ENCODE results near the gene FBXW8. TPM values are rescaled to one million over a fixed set of nuclear protein-coding genes. Genes with fewer than 3 reads are reported as not detected.

The FBXW8 gene, protein sequence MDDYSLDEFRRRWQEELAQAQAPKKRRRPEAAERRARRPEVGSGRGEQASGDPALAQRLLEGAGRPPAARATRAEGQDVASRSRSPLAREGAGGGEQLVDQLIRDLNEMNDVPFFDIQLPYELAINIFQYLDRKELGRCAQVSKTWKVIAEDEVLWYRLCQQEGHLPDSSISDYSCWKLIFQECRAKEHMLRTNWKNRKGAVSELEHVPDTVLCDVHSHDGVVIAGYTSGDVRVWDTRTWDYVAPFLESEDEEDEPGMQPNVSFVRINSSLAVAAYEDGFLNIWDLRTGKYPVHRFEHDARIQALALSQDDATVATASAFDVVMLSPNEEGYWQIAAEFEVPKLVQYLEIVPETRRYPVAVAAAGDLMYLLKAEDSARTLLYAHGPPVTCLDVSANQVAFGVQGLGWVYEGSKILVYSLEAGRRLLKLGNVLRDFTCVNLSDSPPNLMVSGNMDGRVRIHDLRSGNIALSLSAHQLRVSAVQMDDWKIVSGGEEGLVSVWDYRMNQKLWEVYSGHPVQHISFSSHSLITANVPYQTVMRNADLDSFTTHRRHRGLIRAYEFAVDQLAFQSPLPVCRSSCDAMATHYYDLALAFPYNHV
- 34.8 TPM in 2 replicates for total RNA-seq (2014; rRNA removed; shearing (Covaris generic); ENCODE audit: low replicate concordance)

DNA sequence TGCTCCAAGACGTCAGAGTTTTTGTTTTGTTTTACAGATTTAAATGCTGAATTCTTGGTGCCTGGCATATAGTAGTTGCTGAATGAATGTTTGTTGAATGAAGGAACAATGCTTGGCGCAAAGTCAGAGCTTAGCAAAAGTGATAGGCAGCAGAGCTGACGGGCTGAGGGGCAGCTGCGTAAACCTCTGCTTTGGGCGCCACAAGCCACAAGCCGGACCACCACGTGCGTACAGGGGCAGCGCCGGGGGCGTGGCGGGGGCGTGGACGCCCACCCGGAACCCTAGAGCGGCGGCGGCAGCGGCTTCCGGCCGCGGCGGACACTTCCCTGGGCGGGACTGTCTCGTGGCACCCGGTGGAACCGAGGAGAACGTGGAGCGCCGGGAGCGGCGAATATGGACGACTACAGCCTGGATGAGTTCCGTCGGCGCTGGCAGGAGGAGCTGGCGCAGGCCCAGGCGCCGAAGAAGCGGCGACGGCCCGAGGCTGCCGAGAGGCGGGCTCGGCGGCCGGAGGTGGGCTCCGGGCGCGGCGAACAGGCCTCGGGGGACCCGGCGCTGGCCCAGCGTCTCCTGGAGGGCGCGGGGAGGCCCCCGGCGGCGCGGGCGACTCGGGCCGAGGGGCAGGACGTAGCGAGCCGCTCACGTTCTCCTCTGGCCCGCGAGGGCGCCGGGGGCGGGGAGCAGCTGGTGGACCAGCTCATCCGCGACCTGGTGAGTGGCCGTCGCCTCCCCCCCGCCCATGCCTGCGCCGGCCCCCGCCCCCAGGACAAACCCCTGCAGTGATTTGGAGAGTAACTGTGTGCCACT, at the start of gene FBXW8:
FBXW8 (plus strand) TSS at position 306 of the 807 bp plus-strand sequence; CDS start at position 394, 88 bp downstream.
- Histone ChIP-seq H3K27ac (ENCODE audit: low read length) (peak within 1 kb of the TSS; percentile 69), H3K9me2 (replicated peaks; ENCODE audit: insufficient read depth, low read length) (no peaks in the 10 kb centered on the region), H3K4me2 (ENCODE audit: low read depth, low read length, poor library complexity, severe bottlenecking) (peak within 1 kb of the TSS; percentile 87), H3K9ac (ENCODE audit: low read length) (peak within 1 kb of the TSS; percentile 98), H3K27me3 (ENCODE audit: low read length) (no peaks in the 10 kb centered on the region), H3K4me1 (ENCODE audit: low read length) (peaks cover 29% of the 10 kb centered on the region), H3K36me3 (ENCODE audit: insufficient read depth, low read length) (peaks cover 7% of the 10 kb centered on the region; the same call in 1 of the 2 replicates), H3K79me2 (ENCODE audit: low read length) (peaks cover 55% of the 10 kb centered on the region), H3K4me3 (ENCODE audit: low read length) (peak within 1 kb of the TSS; percentile 98), H4K20me1 (ENCODE audit: insufficient read depth, low read depth, low read length) (no peaks in the 10 kb centered on the region), H2AFZ (ENCODE audit: low read length) (peak within 1 kb of the TSS; percentile 93), H3K9me3 (ENCODE audit: low read length) (no peaks in the 10 kb centered on the region)
- DNase-seq = peak; percentile 94

DNA sequence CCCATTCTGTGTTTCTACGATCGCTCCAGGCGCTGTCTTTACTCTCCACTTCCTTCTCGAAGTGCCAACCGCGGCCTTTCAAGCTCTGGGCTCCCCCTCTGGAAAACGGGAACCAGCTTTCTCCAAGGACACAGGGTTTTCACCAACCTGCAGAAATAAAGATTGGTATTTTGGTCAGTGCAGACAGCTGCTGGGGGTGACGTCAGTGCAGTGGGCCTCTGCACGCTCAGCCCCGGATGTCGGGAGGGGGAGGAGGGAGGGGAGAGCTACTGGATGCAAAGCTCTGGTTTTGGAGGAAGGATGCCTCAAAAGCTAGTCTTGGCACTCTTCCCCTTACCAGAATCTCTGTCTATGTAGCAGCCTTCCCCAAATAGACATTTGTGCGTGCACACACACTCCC, 49.4 kb upstream of the FBXW8 start:
- Histone ChIP-seq H3K79me2 (ENCODE audit: low read length) (no peaks in the 10 kb centered on the region), H3K9me2 (replicated peaks; ENCODE audit: insufficient read depth, low read length) (no peaks in the 10 kb centered on the region), H3K27me3 (ENCODE audit: low read length) (no peaks in the 10 kb centered on the region), H3K4me2 (ENCODE audit: low read depth, low read length, poor library complexity, severe bottlenecking) (peak overlapping the region; percentile 77), H3K9ac (ENCODE audit: low read length) (peak overlapping the region; percentile 26), H4K20me1 (ENCODE audit: insufficient read depth, low read depth, low read length) (no peaks in the 10 kb centered on the region), H3K4me3 (ENCODE audit: low read length) (peak overlapping the region; percentile 54), H3K36me3 (ENCODE audit: insufficient read depth, low read length) (no peaks in the 10 kb centered on the region), H3K27ac (ENCODE audit: low read length) (0 out of 2 replicates have a peak overlapping the region, but pooled peaks have one; percentile 12), H3K9me3 (ENCODE audit: low read length) (no peaks in the 10 kb centered on the region), H2AFZ (ENCODE audit: low read length) (no peak overlapping the region), H3K4me1 (ENCODE audit: low read length) (peaks cover 53% of the 10 kb centered on the region)
- DNase-seq = peak; percentile 95

DNA sequence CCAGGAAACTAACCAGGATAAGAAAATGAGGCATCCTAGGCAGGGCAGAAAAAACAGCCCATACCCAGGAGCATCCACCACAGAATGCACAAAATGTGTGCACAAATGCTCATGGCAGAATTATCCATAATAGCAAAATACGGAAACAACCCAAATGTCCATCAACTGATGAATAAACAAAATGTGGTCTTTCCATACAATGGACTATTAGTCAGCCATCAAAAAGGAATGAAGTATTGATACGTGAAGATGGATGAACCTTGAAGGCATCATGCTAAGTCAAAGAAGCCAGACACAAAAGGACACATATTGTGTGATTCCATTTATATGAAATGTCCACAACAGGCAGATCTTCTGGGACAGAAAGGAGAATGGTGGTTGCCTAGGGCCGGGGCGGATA, 48.6 kb upstream of the FBXW8 start:
- Histone ChIP-seq H3K36me3 (ENCODE audit: insufficient read depth, low read length) (no peaks in the 10 kb centered on the region), H3K79me2 (ENCODE audit: low read length) (no peaks in the 10 kb centered on the region), H3K4me1 (ENCODE audit: low read length) (peaks cover 50% of the 10 kb centered on the region), H3K4me2 (ENCODE audit: low read depth, low read length, poor library complexity, severe bottlenecking) (peak overlapping the region; percentile 77), H3K9me2 (replicated peaks; ENCODE audit: insufficient read depth, low read length) (no peaks in the 10 kb centered on the region), H3K9ac (ENCODE audit: low read length) (no peak overlapping the region), H3K27ac (ENCODE audit: low read length) (no peak overlapping the region), H3K4me3 (ENCODE audit: low read length) (peak overlapping the region; percentile 54; the same call in 1 of the 2 replicates), H4K20me1 (ENCODE audit: insufficient read depth, low read depth, low read length) (no peaks in the 10 kb centered on the region), H3K9me3 (ENCODE audit: low read length) (no peaks in the 10 kb centered on the region), H2AFZ (ENCODE audit: low read length) (no peak overlapping the region), H3K27me3 (ENCODE audit: low read length) (no peaks in the 10 kb centered on the region)
- no peak for DNase-seq

DNA sequence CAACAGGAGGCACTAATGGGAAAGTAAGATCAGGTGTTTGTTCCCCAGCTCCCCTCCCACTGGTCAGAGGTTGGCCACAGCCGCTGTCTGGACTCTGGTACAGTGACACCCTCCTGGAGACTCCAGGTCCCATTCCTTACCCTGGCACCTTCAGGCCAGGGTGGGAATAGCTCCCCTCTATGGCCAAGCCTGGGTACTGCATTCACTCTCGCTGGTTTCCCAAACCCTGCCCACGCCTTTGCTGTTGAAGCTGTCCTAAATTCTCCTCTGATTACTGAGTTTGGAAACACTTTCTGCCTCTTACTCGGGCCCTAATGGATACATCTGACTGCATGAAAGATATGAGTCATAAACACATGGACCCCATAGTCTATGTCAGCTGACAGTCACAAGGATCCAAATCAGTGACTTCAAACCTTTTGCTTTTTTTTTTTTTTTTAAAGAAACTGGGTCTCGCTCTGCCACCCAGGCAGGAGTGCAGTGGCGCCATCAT, 47.4 kb upstream of the FBXW8 start:
- Histone ChIP-seq H3K36me3 (ENCODE audit: insufficient read depth, low read length) (no peaks in the 10 kb centered on the region), H3K27me3 (ENCODE audit: low read length) (no peaks in the 10 kb centered on the region), H3K9me2 (replicated peaks; ENCODE audit: insufficient read depth, low read length) (no peaks in the 10 kb centered on the region), H3K4me3 (ENCODE audit: low read length) (no peak overlapping the region), H3K4me2 (ENCODE audit: low read depth, low read length, poor library complexity, severe bottlenecking) (no peak overlapping the region), H3K4me1 (ENCODE audit: low read length) (peaks cover 38% of the 10 kb centered on the region), H3K79me2 (ENCODE audit: low read length) (no peaks in the 10 kb centered on the region), H4K20me1 (ENCODE audit: insufficient read depth, low read depth, low read length) (no peaks in the 10 kb centered on the region), H2AFZ (ENCODE audit: low read length) (no peak overlapping the region), H3K9me3 (ENCODE audit: low read length) (no peaks in the 10 kb centered on the region), H3K27ac (ENCODE audit: low read length) (no peak overlapping the region), H3K9ac (ENCODE audit: low read length) (no peak overlapping the region)
- DNase-seq = peak; percentile 81

DNA sequence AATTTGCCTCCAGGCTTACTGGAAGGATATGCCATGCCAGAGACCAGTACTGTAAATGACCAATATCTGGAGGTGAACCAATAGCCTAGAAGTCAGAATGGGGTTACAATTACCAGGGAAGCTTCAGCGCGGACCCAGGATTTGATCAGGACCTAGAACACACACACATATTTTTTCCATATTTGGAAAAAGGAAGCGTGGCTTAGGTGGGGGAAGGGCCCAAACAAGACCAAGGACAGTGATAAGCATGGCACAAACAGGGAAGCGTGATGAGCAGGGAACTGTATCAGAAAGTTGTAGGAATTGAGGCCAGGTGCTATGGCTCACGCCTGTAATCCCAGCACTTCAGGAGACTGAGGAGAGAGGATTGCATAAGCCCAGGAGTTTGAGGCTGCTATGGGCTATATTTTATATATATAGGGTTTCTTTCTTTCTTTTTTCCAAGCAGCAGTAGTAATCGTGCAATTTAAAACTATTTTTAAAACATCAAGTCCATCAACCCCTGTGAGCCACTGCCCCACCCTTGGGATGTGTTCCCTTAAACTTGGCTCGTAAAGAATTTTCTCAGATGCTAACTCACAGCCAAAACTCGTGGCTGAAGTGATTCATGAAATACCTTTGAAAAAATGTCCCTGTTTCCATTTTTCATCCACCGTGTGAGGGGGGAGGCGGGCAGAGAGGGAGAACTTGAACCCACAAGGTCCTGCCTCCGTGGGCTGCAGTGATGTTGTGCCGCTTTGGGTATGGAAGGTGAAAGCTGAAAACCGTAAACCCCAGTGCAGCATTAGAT, 46.2 kb upstream of the FBXW8 start:
- no peaks in the 10 kb centered on the region for H3K9me3 ChIP-seq (ENCODE audit: low read length)
- DNase-seq = no peak
- H3K9ac ChIP-seq (ENCODE audit: low read length) = no peak overlapping the region
- no peaks in the 10 kb centered on the region for H3K79me2 ChIP-seq (ENCODE audit: low read length)
- no peak overlapping the region for H2AFZ ChIP-seq (ENCODE audit: low read length)
- H4K20me1 ChIP-seq (ENCODE audit: insufficient read depth, low read depth, low read length) = no peaks in the 10 kb centered on the region
- peaks cover 26% of the 10 kb centered on the region for H3K4me1 ChIP-seq (ENCODE audit: low read length)
- H3K27me3 ChIP-seq (ENCODE audit: low read length) = no peaks in the 10 kb centered on the region
- no peaks in the 10 kb centered on the region for H3K9me2 ChIP-seq (replicated peaks; ENCODE audit: insufficient read depth, low read length)
- H3K4me3 ChIP-seq (ENCODE audit: low read length) = no peak overlapping the region
- H3K4me2 ChIP-seq (ENCODE audit: low read depth, low read length, poor library complexity, severe bottlenecking) = no peak overlapping the region
- H3K27ac ChIP-seq (ENCODE audit: low read length) = no peak overlapping the region
- H3K36me3 ChIP-seq (ENCODE audit: insufficient read depth, low read length) = no peaks in the 10 kb centered on the region

DNA sequence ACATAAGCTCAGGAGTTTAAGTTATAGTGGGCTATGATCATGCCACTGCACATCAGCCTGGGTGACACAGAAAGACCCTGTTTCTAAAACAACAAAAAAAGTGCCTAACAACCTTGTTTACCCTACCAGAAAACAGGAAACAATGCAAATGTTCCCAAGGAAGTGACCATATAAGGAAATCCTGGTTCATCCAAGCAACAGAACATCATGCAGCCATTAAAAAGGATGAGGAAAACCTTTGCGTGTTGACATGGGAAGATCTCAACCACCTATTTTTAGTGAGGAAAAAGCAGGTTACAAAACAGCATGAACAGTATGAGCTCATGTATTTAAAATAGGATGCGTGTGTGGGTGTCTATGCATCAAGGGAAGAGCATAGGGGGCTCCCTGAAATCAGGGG, 43.2 kb upstream of the FBXW8 start:
- no peaks in the 10 kb centered on the region for H3K4me1 ChIP-seq (ENCODE audit: low read length)
- H3K36me3 ChIP-seq (ENCODE audit: insufficient read depth, low read length) = no peaks in the 10 kb centered on the region
- no peaks in the 10 kb centered on the region for H3K79me2 ChIP-seq (ENCODE audit: low read length)
- no peak overlapping the region for H3K27ac ChIP-seq (ENCODE audit: low read length)
- H3K9me2 ChIP-seq (replicated peaks; ENCODE audit: insufficient read depth, low read length) = no peaks in the 10 kb centered on the region
- H3K9ac ChIP-seq (ENCODE audit: low read length) = no peak overlapping the region
- no peak overlapping the region for H3K4me3 ChIP-seq (ENCODE audit: low read length)
- H3K9me3 ChIP-seq (ENCODE audit: low read length) = no peaks in the 10 kb centered on the region
- no peak overlapping the region for H2AFZ ChIP-seq (ENCODE audit: low read length)
- H3K4me2 ChIP-seq (ENCODE audit: low read depth, low read length, poor library complexity, severe bottlenecking) = no peak overlapping the region
- H4K20me1 ChIP-seq (ENCODE audit: insufficient read depth, low read depth, low read length) = no peaks in the 10 kb centered on the region
- H3K27me3 ChIP-seq (ENCODE audit: low read length) = no peaks in the 10 kb centered on the region
- DNase-seq = no peak

DNA sequence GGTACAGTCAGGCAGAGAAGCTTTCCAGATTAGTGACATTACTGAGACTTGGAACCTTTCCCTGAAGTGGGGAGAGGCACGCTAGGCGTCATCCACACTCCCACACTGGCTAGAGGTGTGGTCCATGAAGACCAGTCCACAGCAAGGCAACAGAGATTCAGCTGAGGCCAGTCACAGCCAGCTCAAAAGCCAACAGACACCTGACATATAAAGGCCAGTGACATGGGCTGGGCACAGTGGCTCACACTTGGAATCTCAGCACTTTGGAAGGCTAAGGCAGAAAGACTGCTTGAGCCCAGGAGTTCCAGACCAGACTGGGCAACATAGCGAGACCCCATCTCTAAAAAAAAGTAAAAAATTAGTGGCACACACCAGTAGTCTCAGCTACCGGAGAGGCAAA, 40.4 kb upstream of the FBXW8 start:
- H3K4me2 ChIP-seq (ENCODE audit: low read depth, low read length, poor library complexity, severe bottlenecking) = no peak overlapping the region
- no peaks in the 10 kb centered on the region for H3K9me2 ChIP-seq (replicated peaks; ENCODE audit: insufficient read depth, low read length)
- no peaks in the 10 kb centered on the region for H3K79me2 ChIP-seq (ENCODE audit: low read length)
- no peaks in the 10 kb centered on the region for H3K27me3 ChIP-seq (ENCODE audit: low read length)
- no peak overlapping the region for H3K9ac ChIP-seq (ENCODE audit: low read length)
- no peaks in the 10 kb centered on the region for H4K20me1 ChIP-seq (ENCODE audit: insufficient read depth, low read depth, low read length)
- no peaks in the 10 kb centered on the region for H3K4me1 ChIP-seq (ENCODE audit: low read length)
- H2AFZ ChIP-seq (ENCODE audit: low read length) = no peak overlapping the region
- H3K4me3 ChIP-seq (ENCODE audit: low read length) = no peak overlapping the region
- H3K36me3 ChIP-seq (ENCODE audit: insufficient read depth, low read length) = no peaks in the 10 kb centered on the region
- no peak overlapping the region for H3K27ac ChIP-seq (ENCODE audit: low read length)
- H3K9me3 ChIP-seq (ENCODE audit: low read length) = no peaks in the 10 kb centered on the region
- DNase-seq = no peak
